KOPT-K1 (cell line): ENCODE data around the gene MAGEA4.

Source experiments
- H3K27ac ChIP-seq: fragments of 200-600 bp; sonication (generic); 2 replicates; pipeline ENCODE4 v1.5.1; 2016; ENCODE audit warnings: antibody characterized with exemption, mild to moderate bottlenecking, low read depth, low read length; ENCODE audit not compliant: poor library complexity, severe bottlenecking
- H3K36me3 ChIP-seq: fragments of 200-600 bp; sonication (generic); 2 replicates; pipeline ENCODE4 v1.5.1; 2017; ENCODE audit warnings: antibody characterized with exemption, mild to moderate bottlenecking, low read length, moderate library complexity; ENCODE audit not compliant: insufficient read depth
- H3K9me3 ChIP-seq: fragments of 200-600 bp; sonication (generic); 2 replicates; pipeline ENCODE4 v1.5.1; 2017; ENCODE audit warnings: antibody characterized with exemption, low read length, mild to moderate bottlenecking; ENCODE audit not compliant: insufficient read depth, poor library complexity, severe bottlenecking

The MAGEA4 gene

GRCh38 chrX:151912780-151913179 lies at the start of gene MAGEA4:
TSS of gene MAGEA4 (plus strand) at chrX:151912889. CDS start at chrX:151923665, 10,776 bp downstream.
- Histone ChIP-seq H3K36me3 (no peaks in the 10 kb centered on the region), H3K9me3 (no peaks in the 10 kb centered on the region), H3K27ac (no peak within 1 kb of the TSS)

GRCh38 chrX:151870602-151871001 lies 42.1 kb upstream of the MAGEA4 start:
- no peak overlapping the region for H3K27ac ChIP-seq
- no peaks in the 10 kb centered on the region for H3K36me3 ChIP-seq
- no peaks in the 10 kb centered on the region for H3K9me3 ChIP-seq

GRCh38 chrX:151871244-151871643 lies 41.4 kb upstream of the MAGEA4 start:
- H3K36me3 ChIP-seq, result no peaks in the 10 kb centered on the region
- H3K27ac ChIP-seq, result no peak overlapping the region
- no peaks in the 10 kb centered on the region for H3K9me3 ChIP-seq

DNA sequence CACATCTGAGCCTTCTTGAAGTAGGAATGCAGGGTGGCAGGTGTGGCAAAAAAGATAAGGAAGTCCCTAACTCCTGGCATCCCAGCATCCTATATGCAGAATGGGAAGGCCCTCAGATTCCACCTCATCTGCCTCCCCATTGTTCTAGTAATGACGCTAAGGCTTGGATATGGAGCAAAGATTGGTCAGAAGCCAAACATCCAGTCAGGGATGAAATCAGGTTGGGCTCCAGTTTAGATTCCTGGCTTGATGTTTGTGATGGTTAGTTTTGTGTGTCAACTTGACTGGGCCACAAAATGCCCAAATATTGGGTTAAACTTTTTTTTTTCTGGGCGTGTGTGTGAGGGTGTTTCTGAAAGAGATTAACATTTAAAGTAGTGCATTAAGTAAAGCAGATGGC lies 39.6 kb upstream of the MAGEA4 start:
- no peaks in the 10 kb centered on the region for H3K9me3 ChIP-seq
- H3K36me3 ChIP-seq, result no peaks in the 10 kb centered on the region
- H3K27ac ChIP-seq, result no peak overlapping the region

DNA sequence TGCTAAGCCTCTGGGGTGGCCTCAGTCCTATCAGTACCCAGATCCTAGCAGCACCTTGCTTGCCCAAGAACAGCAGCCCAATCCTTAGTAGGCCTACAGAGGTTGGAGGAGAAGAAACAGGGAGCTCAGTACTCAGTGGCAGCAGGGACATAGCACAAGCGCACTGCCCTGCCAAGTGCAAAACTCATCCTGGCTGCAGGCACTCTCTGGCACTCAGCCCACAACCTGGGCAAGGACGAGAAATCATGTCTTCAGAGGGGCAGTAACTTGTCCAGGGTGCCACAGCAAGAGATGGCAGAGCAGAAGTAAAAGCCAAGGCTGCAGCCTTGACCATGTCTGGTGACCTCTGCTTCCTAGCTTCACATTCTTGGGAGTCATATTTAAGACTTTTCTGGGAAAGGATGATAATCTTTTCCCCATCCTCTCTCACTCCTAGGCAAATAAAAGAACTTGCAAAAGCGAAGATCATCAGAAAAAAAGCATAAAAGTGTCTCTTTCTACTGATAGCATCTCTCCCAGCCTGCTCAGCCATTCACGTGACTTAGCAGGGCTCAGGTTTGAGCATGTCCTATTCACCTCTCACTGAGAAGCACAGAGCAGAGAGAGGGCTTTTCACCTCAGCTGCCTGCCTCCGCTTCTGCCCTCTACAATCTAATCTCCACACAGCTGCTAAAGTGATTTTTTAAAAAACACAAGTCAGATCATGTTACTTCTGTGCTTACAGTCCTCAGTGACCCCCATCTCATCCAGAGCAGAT lies 37.2 kb upstream of the MAGEA4 start:
- Histone ChIP-seq H3K27ac (no peak overlapping the region), H3K36me3 (no peaks in the 10 kb centered on the region), H3K9me3 (no peaks in the 10 kb centered on the region)

DNA sequence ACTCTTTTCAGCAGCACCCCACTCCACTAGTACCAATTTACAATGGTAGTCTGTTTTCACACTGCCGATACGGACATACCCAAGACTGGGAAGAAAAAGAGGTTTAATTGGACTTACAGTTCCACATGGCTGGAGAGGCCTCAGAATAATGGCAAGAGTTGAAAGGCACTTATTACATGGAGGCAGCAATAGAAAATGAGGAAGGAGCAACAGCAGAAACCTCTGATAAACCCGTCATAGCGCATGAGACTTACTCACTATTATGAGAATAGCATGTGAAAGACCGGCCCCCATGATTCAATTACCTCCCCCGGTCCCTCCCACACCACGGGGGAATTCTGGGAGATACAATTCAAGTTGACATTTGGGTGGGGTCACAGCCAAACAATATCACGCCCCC lies 34.1 kb upstream of the MAGEA4 start:
- H3K9me3 ChIP-seq, result no peaks in the 10 kb centered on the region
- H3K36me3 ChIP-seq, result no peaks in the 10 kb centered on the region
- no peak overlapping the region for H3K27ac ChIP-seq

GRCh38 chrX:151879856-151880255 lies 32.8 kb upstream of the MAGEA4 start:
- Histone ChIP-seq H3K9me3 (no peaks in the 10 kb centered on the region), H3K27ac (no peak overlapping the region), H3K36me3 (no peaks in the 10 kb centered on the region)

- Histone ChIP-seq H3K9me3 (no peaks in the 10 kb centered on the region), H3K36me3 (no peaks in the 10 kb centered on the region), H3K27ac (no peak overlapping the region)
These were observed 31.8 kb upstream of the MAGEA4 start for GRCh38 chrX:151880895-151881294.

- Histone ChIP-seq H3K9me3 (no peaks in the 10 kb centered on the region), H3K36me3 (no peaks in the 10 kb centered on the region), H3K27ac (no peak overlapping the region)
These were observed 23.3 kb upstream of the MAGEA4 start for GRCh38 chrX:151889421-151889820.

DNA sequence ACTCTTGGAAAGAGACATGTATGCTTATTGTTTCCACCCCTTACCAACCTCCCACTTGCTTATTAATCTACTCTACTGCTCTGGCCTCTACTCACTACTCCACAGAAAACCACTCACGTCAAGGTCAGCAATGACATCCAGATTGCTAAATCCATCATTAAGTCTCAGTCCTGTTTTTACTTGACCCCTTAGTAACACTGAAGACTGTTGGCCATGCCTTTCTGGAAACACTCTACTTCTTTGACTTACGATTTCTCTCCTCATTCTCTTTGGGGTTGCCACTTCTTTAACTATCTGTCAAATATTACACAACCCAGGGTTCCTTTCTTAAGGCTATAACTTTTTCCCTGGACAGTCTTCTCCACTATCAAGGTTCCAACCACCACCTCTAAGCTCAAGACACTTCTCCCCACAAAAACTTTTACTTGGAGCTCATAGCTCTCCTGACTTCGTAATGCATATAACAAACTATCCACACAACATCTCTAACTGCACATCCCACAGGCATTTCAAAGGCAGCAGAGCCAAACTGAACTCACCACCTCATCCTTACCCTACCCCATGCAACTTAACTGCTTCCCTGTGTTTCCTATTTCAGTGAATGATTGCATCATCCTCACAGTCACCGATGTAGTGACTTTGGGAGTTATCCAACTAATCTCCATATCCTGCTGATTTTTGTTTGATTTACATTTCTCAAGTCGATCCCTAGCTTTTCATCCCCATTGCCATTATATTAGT lies 15.8 kb upstream of the MAGEA4 start:
- no peaks in the 10 kb centered on the region for H3K36me3 ChIP-seq
- no peaks in the 10 kb centered on the region for H3K9me3 ChIP-seq
- H3K27ac ChIP-seq, result no peak overlapping the region

DNA sequence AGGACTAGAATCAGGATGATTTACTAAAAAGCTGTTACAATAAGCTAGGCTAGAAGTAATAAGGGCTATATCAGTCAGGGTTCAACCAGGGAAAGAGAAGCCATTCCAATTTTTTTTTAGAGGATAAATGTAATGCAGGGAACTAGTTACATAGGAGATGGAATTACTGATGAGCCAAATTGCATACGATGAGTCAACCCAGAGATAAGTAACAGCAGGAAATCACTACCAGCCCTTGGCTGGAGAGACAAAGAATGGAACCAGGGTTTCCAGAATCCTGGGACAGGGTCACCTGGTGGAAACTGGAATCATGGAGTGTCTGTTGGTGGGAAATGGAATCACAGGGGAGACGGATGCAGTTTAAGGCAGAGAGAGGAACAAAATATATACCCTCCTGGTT lies 13.1 kb upstream of the MAGEA4 start:
- no peaks in the 10 kb centered on the region for H3K36me3 ChIP-seq
- H3K9me3 ChIP-seq, result no peaks in the 10 kb centered on the region
- H3K27ac ChIP-seq, result no peak overlapping the region

DNA sequence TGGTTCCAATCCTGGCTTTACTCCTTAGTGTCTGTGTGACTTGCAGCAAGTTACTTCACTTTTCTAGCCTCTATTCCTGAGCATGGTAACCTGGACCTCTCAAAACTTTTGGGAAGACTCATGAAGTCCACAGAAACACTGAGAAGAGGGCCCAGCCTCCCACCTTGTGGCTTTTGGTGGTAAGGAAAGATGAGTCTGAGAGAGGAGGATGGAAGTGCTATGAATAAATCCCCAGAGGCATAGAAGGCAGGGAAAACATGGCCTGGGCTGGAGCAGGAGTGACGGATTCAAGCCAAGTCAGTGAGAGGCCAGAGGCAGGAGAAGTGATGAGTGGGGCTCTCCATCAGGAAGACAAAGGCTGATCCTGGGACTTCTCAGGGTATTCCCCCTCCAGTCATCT lies 10.9 kb upstream of the MAGEA4 start:
- no peaks in the 10 kb centered on the region for H3K9me3 ChIP-seq

GRCh38 chrX:151902813-151903591 lies 9.7 kb upstream of the MAGEA4 start:
- H3K9me3 ChIP-seq, result no peaks in the 10 kb centered on the region
- no peak overlapping the region for H3K27ac ChIP-seq
- no peaks in the 10 kb centered on the region for H3K36me3 ChIP-seq

More for the DNA sequence above, 10.9 kb upstream of the MAGEA4 start:
- no peaks in the 10 kb centered on the region for H3K36me3 ChIP-seq
- no peak overlapping the region for H3K27ac ChIP-seq

GRCh38 chrX:151904989-151905388 lies 7.7 kb upstream of the MAGEA4 start:
- Histone ChIP-seq H3K27ac (no peak overlapping the region), H3K36me3 (no peaks in the 10 kb centered on the region)

DNA sequence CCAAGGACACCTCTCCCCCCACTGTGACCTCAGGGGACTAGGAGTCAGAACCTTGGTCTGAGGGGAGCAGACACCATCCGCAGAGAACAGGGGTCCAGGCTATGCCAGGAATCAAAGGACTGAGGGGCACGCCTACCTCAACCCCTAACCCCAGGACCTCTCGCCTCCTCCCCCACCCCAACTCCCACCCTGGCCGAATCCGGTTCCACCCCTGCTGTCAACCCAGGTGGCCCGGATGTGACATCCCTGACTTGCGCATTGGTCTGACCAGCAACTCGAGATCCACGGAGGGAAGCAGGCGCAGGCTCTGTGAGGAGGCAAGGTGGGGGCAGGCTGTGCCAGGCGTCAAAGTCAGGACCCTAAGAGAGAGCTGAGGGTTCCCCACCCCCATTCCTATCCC lies 468 bp upstream of the MAGEA4 start:
- H3K36me3 ChIP-seq, result no peaks in the 10 kb centered on the region
- H3K9me3 ChIP-seq, result no peaks in the 10 kb centered on the region
- H3K27ac ChIP-seq, result no peak overlapping the region

More at GRCh38 chrX:151904989-151905388, 7.7 kb upstream of the MAGEA4 start:
- H3K9me3 ChIP-seq, result no peaks in the 10 kb centered on the region
